Measurements from ENCODE around the gene FCN2.

FCN2 gene

DNA sequence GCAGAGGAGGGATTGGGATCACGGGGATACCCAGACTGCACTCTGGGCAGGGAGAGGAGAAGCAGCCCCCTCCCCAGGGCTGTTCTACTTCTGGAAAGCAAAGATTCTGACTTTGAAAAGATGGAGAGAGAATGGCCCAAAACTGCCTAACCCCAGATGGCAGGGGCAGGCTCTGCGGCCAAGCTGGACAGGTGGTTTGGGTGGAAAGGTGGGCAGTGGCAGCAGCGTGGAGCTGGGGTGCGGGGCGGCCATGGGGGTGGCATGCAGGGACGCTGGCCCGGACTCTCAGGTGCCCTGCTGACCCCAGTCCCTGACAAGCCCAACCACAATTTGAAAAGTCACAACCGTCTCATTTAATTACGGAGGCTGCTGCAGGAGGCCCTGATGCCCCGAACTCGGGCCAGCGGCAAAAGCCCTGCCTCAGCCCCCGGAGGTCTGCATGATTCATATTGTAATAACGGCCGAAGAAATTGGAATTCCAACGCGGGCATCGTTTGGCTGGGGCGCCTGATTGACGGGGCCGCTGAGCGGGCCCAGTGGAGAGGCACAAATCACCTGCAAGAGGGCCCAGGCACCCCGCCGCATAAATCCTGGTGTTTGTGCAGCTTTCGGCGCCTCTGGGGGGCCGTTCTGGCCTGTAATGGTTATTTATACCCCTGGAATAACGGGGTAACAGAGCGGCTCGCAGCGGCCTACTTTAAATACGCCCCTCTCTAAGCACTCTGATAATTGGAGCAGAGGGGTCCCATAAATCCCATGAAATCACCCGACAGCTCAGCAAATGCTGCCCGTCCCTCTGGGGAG lies 41.8 kb upstream of the FCN2 start:
- no peaks in the 10 kb centered on the region for H3K9me3 ChIP-seq (ENCODE audit: severe bottlenecking)
- H3K27ac ChIP-seq: no peak overlapping the region
- DNase-seq: no peak
- no peaks in the 10 kb centered on the region for H3K27me3 ChIP-seq (ENCODE audit: insufficient read depth, low read depth, severe bottlenecking)
- peaks cover 77% of the 10 kb centered on the region for H3K36me3 ChIP-seq
- no peak overlapping the region for H3K4me3 ChIP-seq (ENCODE audit: low read depth, low read length)
- TF ChIP-seq, protein P1, sequence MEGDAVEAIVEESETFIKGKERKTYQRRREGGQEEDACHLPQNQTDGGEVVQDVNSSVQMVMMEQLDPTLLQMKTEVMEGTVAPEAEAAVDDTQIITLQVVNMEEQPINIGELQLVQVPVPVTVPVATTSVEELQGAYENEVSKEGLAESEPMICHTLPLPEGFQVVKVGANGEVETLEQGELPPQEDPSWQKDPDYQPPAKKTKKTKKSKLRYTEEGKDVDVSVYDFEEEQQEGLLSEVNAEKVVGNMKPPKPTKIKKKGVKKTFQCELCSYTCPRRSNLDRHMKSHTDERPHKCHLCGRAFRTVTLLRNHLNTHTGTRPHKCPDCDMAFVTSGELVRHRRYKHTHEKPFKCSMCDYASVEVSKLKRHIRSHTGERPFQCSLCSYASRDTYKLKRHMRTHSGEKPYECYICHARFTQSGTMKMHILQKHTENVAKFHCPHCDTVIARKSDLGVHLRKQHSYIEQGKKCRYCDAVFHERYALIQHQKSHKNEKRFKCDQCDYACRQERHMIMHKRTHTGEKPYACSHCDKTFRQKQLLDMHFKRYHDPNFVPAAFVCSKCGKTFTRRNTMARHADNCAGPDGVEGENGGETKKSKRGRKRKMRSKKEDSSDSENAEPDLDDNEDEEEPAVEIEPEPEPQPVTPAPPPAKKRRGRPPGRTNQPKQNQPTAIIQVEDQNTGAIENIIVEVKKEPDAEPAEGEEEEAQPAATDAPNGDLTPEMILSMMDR (IDR thresholded peaks at IDR 0.05; ENCODE audit: low read depth, low read length): no peak

DNA sequence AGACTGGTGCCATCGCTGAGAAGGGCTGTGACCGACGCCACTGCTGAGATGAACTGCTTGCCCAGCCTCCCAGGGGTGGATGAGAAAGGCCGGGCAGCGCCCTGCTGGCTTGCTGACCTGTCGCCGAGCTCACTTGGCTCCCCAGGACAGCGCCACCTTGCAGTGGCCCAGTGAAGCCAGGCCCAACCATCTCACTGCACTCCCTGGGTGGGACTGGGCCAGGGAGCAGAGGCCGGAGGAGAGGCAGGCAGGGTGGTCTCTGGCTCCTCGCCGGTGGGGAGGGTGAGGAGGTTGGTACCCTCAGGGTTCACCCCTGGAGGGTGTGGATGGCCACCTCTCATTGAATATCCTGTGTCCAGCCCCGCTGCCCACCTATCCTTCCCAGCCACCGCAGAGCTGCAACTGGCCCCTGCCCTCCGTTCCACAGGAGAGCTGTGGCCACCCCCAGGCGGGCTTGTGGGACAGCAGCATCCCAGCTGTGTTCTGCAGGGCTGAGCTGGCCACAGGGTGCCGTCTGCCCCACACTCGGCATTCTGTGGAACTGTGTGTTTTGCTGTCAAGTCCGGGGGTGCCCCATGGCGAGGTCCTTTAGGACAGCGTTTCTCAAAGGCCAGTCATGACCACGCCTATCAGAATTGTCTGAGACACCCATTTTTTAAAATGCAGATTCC lies 41.0 kb upstream of the FCN2 start:
- peak; percentile 42 for DNase-seq
- no peaks in the 10 kb centered on the region for H3K27me3 ChIP-seq (ENCODE audit: insufficient read depth, low read depth, severe bottlenecking)
- no peak overlapping the region for H3K4me3 ChIP-seq (ENCODE audit: low read depth, low read length)
- H3K36me3 ChIP-seq: peaks cover 81% of the 10 kb centered on the region
- H3K27ac ChIP-seq: peak overlapping the region; percentile 29; the same call in 1 of the 2 replicates
- TF ChIP-seq, protein P1 (IDR thresholded peaks at IDR 0.05; ENCODE audit: low read depth, low read length): peak; percentile 78
- H3K9me3 ChIP-seq (ENCODE audit: severe bottlenecking): no peaks in the 10 kb centered on the region

DNA sequence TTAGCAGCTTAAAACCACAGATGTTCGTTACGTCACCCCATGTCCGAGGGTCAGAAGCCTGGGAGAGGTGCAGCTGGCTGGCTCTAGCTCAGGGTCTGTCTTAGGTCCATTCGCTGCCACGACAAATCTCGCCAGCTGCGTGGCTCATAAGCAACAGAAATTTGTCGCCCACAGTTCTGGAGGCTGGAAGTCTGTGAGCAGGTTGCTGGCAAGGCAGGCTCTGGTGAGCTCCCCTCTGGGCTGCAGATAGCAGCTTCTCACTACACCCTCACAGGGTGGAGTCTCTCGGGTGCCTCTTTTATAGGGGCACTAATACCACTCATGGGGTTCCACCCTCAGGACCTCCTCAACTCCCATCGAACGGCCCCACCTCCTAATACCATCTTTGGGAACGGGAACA lies 40.1 kb upstream of the FCN2 start:
- H3K4me3 ChIP-seq (ENCODE audit: low read depth, low read length): no peak overlapping the region
- no peak for DNase-seq
- H3K27me3 ChIP-seq (ENCODE audit: insufficient read depth, low read depth, severe bottlenecking): no peaks in the 10 kb centered on the region
- H3K36me3 ChIP-seq: peaks cover 78% of the 10 kb centered on the region
- H3K9me3 ChIP-seq (ENCODE audit: severe bottlenecking): no peaks in the 10 kb centered on the region
- H3K27ac ChIP-seq: no peak overlapping the region
- TF ChIP-seq, protein P1 (IDR thresholded peaks at IDR 0.05; ENCODE audit: low read depth, low read length): no peak

DNA sequence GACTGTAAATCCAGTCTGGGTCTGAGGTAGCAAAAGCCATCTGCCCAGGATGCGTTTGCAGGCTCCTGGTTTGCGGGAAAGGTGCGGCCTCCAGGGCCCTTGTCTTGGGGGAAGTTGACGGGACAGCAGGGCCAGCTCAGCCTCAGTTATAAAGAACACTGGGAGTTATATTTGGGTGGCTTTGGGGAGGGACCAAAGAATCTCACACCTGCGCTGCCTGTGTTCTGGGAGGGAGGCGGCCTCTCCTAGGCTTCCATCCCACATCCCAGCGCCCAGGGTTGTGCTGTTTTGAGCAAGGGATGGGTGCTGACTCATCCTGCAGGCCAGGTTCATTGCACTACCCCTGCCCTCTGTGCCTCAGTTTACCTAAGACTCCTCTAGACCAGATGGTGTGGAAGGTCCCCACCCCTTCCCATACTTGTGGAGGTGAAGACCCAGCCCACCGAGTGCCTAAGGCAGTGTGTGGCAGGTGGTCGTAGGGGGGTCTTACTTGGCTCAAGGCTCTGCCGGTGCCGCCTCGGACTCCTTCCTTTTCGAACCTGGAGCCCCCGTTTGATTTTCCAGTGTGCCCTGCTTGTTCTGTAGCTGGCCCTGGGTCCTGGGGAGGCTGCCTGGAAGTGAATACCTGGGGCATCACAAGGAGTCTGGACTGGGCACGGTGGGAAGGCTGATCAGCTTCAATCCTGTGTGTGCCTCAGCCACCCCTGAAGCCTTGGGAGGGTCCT lies 39.3 kb upstream of the FCN2 start:
- Histone ChIP-seq H3K36me3 (peaks cover 70% of the 10 kb centered on the region), H3K9me3 (ENCODE audit: severe bottlenecking) (no peaks in the 10 kb centered on the region), H3K4me3 (ENCODE audit: low read depth, low read length) (no peak overlapping the region), H3K27me3 (ENCODE audit: insufficient read depth, low read depth, severe bottlenecking) (no peaks in the 10 kb centered on the region), H3K27ac (peak overlapping the region; percentile 7)
- DNase-seq: no peak
- TF ChIP-seq, protein P1 (IDR thresholded peaks at IDR 0.05; ENCODE audit: low read depth, low read length): no peak

DNA sequence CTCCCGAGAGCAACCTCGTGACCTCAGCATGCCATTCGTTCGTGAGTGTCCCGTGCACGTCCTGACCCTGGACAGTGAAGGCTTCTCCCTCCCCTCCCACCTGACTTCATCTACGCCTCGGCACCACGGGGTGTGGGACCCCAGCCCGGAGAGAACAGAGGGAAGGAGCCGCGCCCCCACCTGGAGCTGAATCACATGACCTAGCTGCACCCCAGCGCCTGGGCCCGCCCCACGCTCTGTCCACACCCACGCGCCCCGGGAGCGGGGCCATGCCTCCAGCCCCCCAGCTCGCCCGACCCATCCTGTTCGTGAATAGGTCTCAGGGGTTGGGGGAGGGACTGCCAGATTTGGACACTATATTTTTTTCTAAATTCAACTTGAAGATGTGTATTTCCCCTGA lies 38.3 kb upstream of the FCN2 start:
- Histone ChIP-seq H3K27me3 (ENCODE audit: insufficient read depth, low read depth, severe bottlenecking) (no peaks in the 10 kb centered on the region), H3K27ac (no peak overlapping the region), H3K4me3 (ENCODE audit: low read depth, low read length) (no peak overlapping the region), H3K36me3 (peaks cover 60% of the 10 kb centered on the region), H3K9me3 (ENCODE audit: severe bottlenecking) (no peaks in the 10 kb centered on the region)
- TF ChIP-seq, protein P1 (IDR thresholded peaks at IDR 0.05; ENCODE audit: low read depth, low read length): no peak
- DNase-seq: no peak
